OCI-LY7 (cell line): Measurements from ENCODE around the gene GRB10. TPM values are rescaled to one million over a fixed set of nuclear protein-coding genes. Genes with fewer than 3 reads are reported as not detected.

ENCODE experiments used
- BruUV-seq: library from RNA; stranded (reverse); fragments of 400-500 nt; replicated peaks from 2 replicates; lab custom pipeline; 2021; lab: Mats Ljungman, UMichigan
- CTCF ChIA-PET: fragments of 300-600 bp; sonication (Branson Sonifier 250); formaldehyde crosslinking; loops from one replicate; lab custom pipeline; 2022; ENCODE audit warnings: antibody characterized with exemption; ENCODE audit not compliant: unreplicated experiment; lab: Charles Lee
- POLR2A ChIA-PET: fragments of 300-600 bp; sonication (Branson Sonifier 250); formaldehyde crosslinking; loops from one replicate; lab custom pipeline; 2022; ENCODE audit warnings: antibody characterized with exemption; lab: Charles Lee
- DNase-seq: peaks from one replicate; pipeline ENCODE4 v3.0.0-alpha.2; 2015; ENCODE audit warnings: low spot score
- H2AFZ ChIP-seq: fragments of 200-600 bp; sonication (generic), shearing (Covaris generic); 2 replicates; pipeline ENCODE4 v1.6.1; 2014; ENCODE audit warnings: mild to moderate bottlenecking, antibody characterized with exemption, low read length, moderate library complexity
- H3K27ac ChIP-seq: fragments of 200-600 bp; sonication (generic); 2 replicates; pipeline ENCODE4 v1.5.1; 2014; ENCODE audit warnings: mixed run types, low read depth, mild to moderate bottlenecking, moderate library complexity, low read length, inconsistent platforms; ENCODE audit not compliant: poor library complexity, severe bottlenecking
- H3K36me3 ChIP-seq: fragments of 200-600 bp; sonication (generic); 2 replicates; pipeline ENCODE4 v1.6.1; 2014; ENCODE audit warnings: mild to moderate bottlenecking, antibody characterized with exemption, low read length, moderate library complexity, mixed read lengths; ENCODE audit not compliant: insufficient read depth
- H3K4me1 ChIP-seq: fragments of 200-600 bp; sonication (generic); 2 replicates; pipeline ENCODE4 v1.5.1; 2014; ENCODE audit warnings: mild to moderate bottlenecking, low read length; ENCODE audit not compliant: insufficient read depth, poor library complexity, severe bottlenecking
- H3K4me2 ChIP-seq: fragments of 200-600 bp; sonication (generic); 2 replicates; pipeline ENCODE4 v1.6.1; 2014; ENCODE audit warnings: mild to moderate bottlenecking, low read length
- H3K4me3 ChIP-seq: fragments of 200-600 bp; sonication (generic); 2 replicates; pipeline ENCODE4 v1.5.1; 2014; ENCODE audit warnings: mild to moderate bottlenecking, low read depth, low read length; ENCODE audit not compliant: poor library complexity, severe bottlenecking
- H3K79me2 ChIP-seq: fragments of 200-600 bp; sonication (generic); 2 replicates; pipeline ENCODE4 v1.6.1; 2016; ENCODE audit warnings: low read depth, mild to moderate bottlenecking, low read length, moderate library complexity, mixed read lengths; ENCODE audit not compliant: insufficient read depth
- H3K9me2 ChIP-seq: fragments of 200-600 bp; sonication (generic); 2 replicates; pipeline ENCODE4 v1.6.1; 2016; ENCODE audit warnings: mild to moderate bottlenecking, low read length, mixed read lengths; ENCODE audit not compliant: insufficient read depth
- H3K9me3 ChIP-seq: fragments of 200-600 bp; sonication (generic); 2 replicates; pipeline ENCODE4 v1.6.1; 2014; ENCODE audit warnings: mild to moderate bottlenecking, mixed run types, low read length, mixed read lengths
- H4K20me1 ChIP-seq: fragments of 200-600 bp; sonication (generic); 2 replicates; pipeline ENCODE4 v1.6.1; 2014; ENCODE audit warnings: mild to moderate bottlenecking, antibody characterized with exemption, low read length, moderate library complexity, mixed read lengths; ENCODE audit not compliant: insufficient read depth
- CTCF ChIP-seq: fragments of 200-600 bp; sonication (generic); conservative IDR thresholded peaks from 2 replicates; pipeline ENCODE4 v1.5.1; 2014; ENCODE audit warnings: mild to moderate bottlenecking, antibody characterized with exemption, low read length, moderate library complexity, mixed read lengths
- EZH2phosphoT487 ChIP-seq: fragments of 200-600 bp; sonication (generic); IDR thresholded peaks from 2 replicates; pipeline ENCODE4 v1.6.1; 2018; ENCODE audit warnings: low read depth, borderline replicate concordance, mild to moderate bottlenecking, mixed run types, antibody characterized with exemption, low read length, moderate library complexity, mixed read lengths
- intact Hi-C: fragments of 100-400 bp; cut with micrococcal nuclease; formaldehyde crosslinking; loops from one replicate; pipeline ENCODE4 v1.10.0; 2022; ENCODE audit not compliant: unreplicated experiment
- total RNA-seq, 2 experiments: library from RNA; depleted of rRNA in 1 of 2; stranded (reverse); fragments of >200 nt in 1 of 2; shearing (Covaris generic) in 1 of 2; gene quantifications; 2 replicates each; pipeline ENCODE4 v1.2.3, GENCODE V29; 2014 to 2022

Gene GRB10
- total RNA-seq, 2 experiments from 2014 or later, result not detected

DNA sequence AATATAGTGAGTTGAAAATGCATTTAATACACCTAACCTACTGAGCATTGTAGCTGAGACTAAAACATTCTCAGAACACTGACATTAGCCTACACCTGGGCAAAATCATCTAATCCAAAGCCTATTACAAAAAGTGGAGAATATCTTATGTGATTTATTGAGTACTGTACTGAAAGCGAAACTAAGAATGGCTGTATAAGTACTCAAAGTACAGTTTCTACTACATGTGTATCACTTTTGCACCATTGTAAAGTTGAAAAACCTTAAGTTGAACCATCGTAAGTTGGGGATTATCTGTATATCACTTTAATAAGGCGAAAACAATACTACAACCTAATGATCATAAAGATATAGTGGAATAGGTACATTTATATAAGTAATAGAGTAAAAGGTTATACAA is 45.4 kb upstream of the GRB10 start:
- intact Hi-C loops, result no loop called here
- H3K4me1 ChIP-seq, result no peaks in the 10 kb centered on the region
- no peaks in the 10 kb centered on the region for H3K36me3 ChIP-seq
- no peak for TF ChIP-seq EZH2phosphoT487
- TF ChIP-seq CTCF, result no peak
- no peaks in the 10 kb centered on the region for H3K9me3 ChIP-seq
- H3K27ac ChIP-seq, result no peak overlapping the region
- ChIA-PET CTCF (no interaction called here), POLR2A (interaction anchor here (0.8 kb wide), 1 partner anchor 14 kb away, joined by 4 read pairs; no protein-coding TSS in a partner anchor)
- H2AFZ ChIP-seq, result no peak overlapping the region
- H3K9me2 ChIP-seq, result no peaks in the 10 kb centered on the region
- DNase-seq, result no peak
- H3K4me3 ChIP-seq, result no peak overlapping the region
- no peak overlapping the region for H3K4me2 ChIP-seq
- no TSS peak for BruUV-seq
- H4K20me1 ChIP-seq, result no peaks in the 10 kb centered on the region
- H3K79me2 ChIP-seq, result no peaks in the 10 kb centered on the region

- H3K9me3 ChIP-seq, result no peaks in the 10 kb centered on the region
- no peak for DNase-seq
- TF ChIP-seq EZH2phosphoT487 (no peak), CTCF (no peak)
- POLR2A ChIA-PET, result interaction anchor here (0.8 kb wide), 1 partner anchor 13 kb away, joined by 4 read pairs; no protein-coding TSS in a partner anchor
- no peak overlapping the region for H3K27ac ChIP-seq
- H3K9me2 ChIP-seq, result no peaks in the 10 kb centered on the region
- no peaks in the 10 kb centered on the region for H3K4me1 ChIP-seq
- no peaks in the 10 kb centered on the region for H4K20me1 ChIP-seq
- CTCF ChIA-PET, result no interaction called here
- BruUV-seq, result no TSS peak
- no peaks in the 10 kb centered on the region for H3K79me2 ChIP-seq
- no peak overlapping the region for H2AFZ ChIP-seq
- H3K4me2 ChIP-seq, result no peak overlapping the region
- intact Hi-C loops, result no loop called here
- H3K4me3 ChIP-seq, result no peak overlapping the region
- H3K36me3 ChIP-seq, result no peaks in the 10 kb centered on the region
Observed at GRCh38 chr7:50827281-50827680, 44.6 kb upstream of the GRB10 start.

DNA sequence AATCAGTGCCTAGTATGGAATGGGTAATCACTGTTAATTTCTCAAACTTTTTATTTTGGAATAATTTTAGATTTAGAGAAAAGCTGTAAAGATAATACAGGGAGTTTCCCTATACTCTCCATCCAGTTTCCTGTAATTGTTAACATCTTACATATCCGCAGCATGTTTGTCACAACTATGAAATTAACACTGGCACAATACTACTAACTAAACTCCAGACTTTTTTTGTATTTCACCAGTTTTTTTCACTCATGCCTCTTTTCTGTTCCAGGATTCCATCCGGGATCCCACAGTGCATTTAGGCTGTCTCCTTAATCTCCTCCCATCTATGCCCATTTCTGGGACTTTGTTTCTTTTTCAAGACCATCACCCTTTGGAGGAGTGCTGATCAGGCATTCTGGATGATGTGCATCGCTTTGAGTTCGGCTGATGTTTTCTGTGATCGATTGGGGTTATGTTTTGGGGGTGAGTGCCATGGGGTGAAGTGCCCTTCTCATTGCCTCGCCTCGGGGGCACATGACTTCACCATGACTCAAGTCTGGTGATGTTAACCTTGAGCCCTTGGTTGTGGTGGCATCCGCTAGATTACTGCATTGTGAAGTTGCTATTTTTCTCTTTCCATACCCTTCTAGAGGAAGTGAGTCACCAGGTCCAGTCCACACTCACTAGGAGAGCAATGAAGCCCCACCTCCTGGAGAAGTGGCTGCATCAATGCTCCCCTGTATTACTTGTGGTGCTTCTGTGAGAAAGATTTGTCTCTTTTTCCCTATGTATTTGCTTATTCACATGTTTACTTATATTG is 43.9 kb upstream of the GRB10 start:
- ChIA-PET POLR2A (no interaction called here), CTCF (no interaction called here)
- H3K27ac ChIP-seq, result no peak overlapping the region
- H4K20me1 ChIP-seq, result no peaks in the 10 kb centered on the region
- no peaks in the 10 kb centered on the region for H3K9me2 ChIP-seq
- H3K4me1 ChIP-seq, result no peaks in the 10 kb centered on the region
- H3K4me3 ChIP-seq, result no peak overlapping the region
- no peaks in the 10 kb centered on the region for H3K9me3 ChIP-seq
- no peak overlapping the region for H2AFZ ChIP-seq
- no TSS peak for BruUV-seq
- H3K4me2 ChIP-seq, result no peak overlapping the region
- H3K36me3 ChIP-seq, result no peaks in the 10 kb centered on the region
- DNase-seq, result no peak
- TF ChIP-seq CTCF, result no peak
- intact Hi-C loops, result no loop called here
- H3K79me2 ChIP-seq, result no peaks in the 10 kb centered on the region
